ENCODE results near the gene ANXA2. TPM values are rescaled to one million over a fixed set of nuclear protein-coding genes. Genes with fewer than 3 reads are reported as not detected.

ANXA2 gene
- total RNA-seq: 631 TPM

DNA sequence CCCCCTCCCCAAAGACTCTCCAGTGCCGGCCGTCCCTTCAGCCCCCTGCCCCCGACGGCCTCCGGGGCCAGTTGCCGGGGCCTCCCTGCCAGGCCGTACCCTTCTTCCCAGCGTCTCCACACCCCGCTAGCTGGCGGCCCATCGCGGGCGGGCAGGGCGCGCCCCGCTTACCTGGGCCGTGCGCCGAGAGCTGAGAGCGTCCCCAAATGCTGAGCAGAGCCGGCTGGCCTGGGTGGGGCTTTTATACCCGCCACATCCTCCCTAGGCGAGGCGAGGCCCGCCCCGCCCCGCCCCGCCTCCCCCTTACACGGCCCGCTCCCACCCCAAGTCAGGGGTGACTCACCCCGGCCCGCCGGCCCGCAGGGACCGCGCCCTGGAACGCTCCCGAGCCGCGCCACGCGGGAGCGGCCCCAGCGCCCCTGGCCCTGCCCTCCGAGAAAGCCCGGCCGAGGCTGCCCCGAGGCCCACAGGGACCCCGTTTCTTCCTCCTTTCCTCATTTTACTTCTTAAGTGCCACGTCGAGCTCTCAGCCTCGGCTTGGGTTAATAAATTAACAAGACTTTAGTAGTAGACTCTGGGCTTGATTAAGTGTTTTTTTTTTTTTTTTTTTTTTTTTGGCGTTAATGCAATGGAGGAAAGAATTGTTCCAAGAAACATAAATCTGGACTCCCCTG lies at the start of gene ANXA2:
ANXA2 (minus strand) TSS at position 215 of the 674 bp plus-strand sequence. CDS start 11,911 bp downstream, outside the sequence.
- peaks cover 44 to 52% (median 52%) of the 10 kb centered on the region in 3 donors for H3K4me1 ChIP-seq (ENCODE audit: control insufficient read depth in 3 of 3, insufficient read depth in 3 of 3, low read length in 3 of 3)
- no peaks in the 10 kb centered on the region for H3K9me3 ChIP-seq (ENCODE audit: control insufficient read depth in 3 of 3, low read length in 3 of 3)
- H3K9ac ChIP-seq (ENCODE audit: low read depth in 1 of 3, low read length in 3 of 3): peak within 1 kb of the TSS; percentile 88 to 93 (median 89)
- H3K36me3 ChIP-seq (ENCODE audit: control insufficient read depth in 3 of 3, insufficient read depth in 3 of 3, low read length in 3 of 3): peaks cover 0 to 7% (median 0%) of the 10 kb centered on the region in 3 donors
- H3K27ac ChIP-seq (ENCODE audit: low read depth, low read length): peak within 1 kb of the TSS; percentile 96
- H3K4me3 ChIP-seq (ENCODE audit: low read length in 3 of 3): peak within 1 kb of the TSS; percentile 75 to 96 (median 81)
- H3K27me3 ChIP-seq (ENCODE audit: control insufficient read depth in 3 of 3, insufficient read depth in 3 of 3, low read length in 3 of 3): no peaks in the 10 kb centered on the region

DNA sequence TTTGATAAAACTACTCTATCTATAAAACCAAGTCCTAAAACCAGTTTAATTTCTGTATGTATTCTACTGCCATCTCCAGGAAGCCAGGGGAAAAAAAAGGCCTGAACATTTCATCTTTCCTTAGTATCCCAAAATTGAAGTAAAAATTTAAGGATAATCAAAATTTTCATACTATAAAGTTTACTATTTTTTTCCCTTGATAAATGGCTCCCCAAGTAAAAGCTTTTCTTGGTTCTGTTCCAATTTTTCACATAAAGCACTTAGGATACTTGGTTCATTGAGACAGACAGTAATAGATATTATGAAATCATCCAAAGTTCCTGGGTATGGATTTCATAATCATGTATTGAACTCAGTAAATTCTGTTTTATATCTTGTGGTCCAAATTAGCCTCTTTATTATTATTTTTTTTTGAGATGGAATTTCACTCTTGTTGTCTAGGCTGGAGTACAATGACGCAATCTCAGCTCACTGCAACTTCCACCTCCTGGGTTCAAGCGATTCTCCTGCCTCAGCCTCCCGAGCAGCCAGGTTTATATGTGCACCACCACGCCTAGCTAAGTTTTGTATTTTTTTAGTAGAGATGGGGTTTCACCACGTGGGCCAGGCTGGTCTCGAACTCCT lies 46.6 kb upstream of the ANXA2 start:
- Histone ChIP-seq H3K27ac (ENCODE audit: low read depth, low read length) (no peak overlapping the region), H3K9ac (ENCODE audit: low read depth in 1 of 3, low read length in 3 of 3) (no peak overlapping the region), H3K4me1 (ENCODE audit: control insufficient read depth in 3 of 3, insufficient read depth in 3 of 3, low read length in 3 of 3) (no peaks in the 10 kb centered on the region), H3K27me3 (ENCODE audit: control insufficient read depth in 3 of 3, insufficient read depth in 3 of 3, low read length in 3 of 3) (no peaks in the 10 kb centered on the region), H3K4me3 (ENCODE audit: low read length in 3 of 3) (no peak overlapping the region), H3K36me3 (ENCODE audit: control insufficient read depth in 3 of 3, insufficient read depth in 3 of 3, low read length in 3 of 3) (peaks cover 0 to 20% (median 5%) of the 10 kb centered on the region in 3 donors), H3K9me3 (ENCODE audit: control insufficient read depth in 3 of 3, low read length in 3 of 3) (no peaks in the 10 kb centered on the region)

DNA sequence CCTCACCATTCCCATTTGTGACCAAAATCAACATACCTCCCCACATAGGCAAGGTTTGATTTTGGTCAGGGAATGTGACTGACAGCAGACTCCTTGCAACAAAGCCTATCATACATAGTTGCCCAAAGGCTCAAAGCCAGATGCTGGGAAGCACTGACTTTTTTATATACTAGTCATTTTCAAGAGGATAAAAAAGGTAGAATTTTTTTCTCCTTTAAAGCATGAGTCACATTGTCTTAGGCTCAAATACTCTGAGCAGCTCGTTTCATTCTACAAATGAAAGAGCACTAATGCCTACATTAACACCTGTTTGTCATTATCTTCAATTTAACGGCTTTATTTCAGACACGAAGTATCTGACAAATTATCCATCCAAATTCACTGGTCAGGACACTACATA lies 45.0 kb upstream of the ANXA2 start:
- Histone ChIP-seq H3K36me3 (ENCODE audit: control insufficient read depth in 3 of 3, insufficient read depth in 3 of 3, low read length in 3 of 3) (peaks cover 0 to 15% (median 7%) of the 10 kb centered on the region in 3 donors), H3K27ac (ENCODE audit: low read depth, low read length) (no peak overlapping the region), H3K27me3 (ENCODE audit: control insufficient read depth in 3 of 3, insufficient read depth in 3 of 3, low read length in 3 of 3) (no peaks in the 10 kb centered on the region), H3K4me3 (ENCODE audit: low read length in 3 of 3) (no peak overlapping the region), H3K9me3 (ENCODE audit: control insufficient read depth in 3 of 3, low read length in 3 of 3) (no peaks in the 10 kb centered on the region), H3K9ac (ENCODE audit: low read depth in 1 of 3, low read length in 3 of 3) (no peak overlapping the region), H3K4me1 (ENCODE audit: control insufficient read depth in 3 of 3, insufficient read depth in 3 of 3, low read length in 3 of 3) (no peaks in the 10 kb centered on the region)

DNA sequence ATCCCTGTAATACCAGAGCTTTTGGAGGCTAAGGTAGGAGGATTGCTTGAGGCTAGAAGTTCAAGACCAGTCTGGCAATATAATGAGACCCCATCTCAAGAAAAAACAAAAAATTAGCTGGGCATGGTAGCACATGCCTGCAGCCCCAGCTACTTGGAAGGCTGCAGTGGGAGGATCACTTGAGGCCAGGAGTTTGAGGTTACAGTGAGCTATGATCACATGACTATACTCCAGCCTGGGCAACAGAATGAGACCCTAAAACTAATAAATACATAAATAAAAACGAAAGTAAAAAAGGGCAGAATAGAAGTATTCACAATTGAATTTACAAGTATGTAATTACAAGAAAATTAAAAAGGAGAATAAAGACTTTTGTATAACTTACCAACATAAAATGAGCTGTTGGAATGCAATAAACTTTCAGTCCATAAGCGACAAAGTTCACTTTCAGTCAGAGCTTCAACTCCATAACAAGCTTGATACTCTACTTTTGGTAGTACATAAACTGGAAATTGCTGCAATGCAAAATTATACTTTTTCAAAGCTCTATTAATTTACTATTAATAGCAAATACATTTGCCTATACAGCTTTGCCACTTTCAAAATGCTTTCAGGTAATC lies 44.4 kb upstream of the ANXA2 start:
- Histone ChIP-seq H3K27ac (ENCODE audit: low read depth, low read length) (no peak overlapping the region), H3K9me3 (ENCODE audit: control insufficient read depth in 3 of 3, low read length in 3 of 3) (no peaks in the 10 kb centered on the region), H3K27me3 (ENCODE audit: control insufficient read depth in 3 of 3, insufficient read depth in 3 of 3, low read length in 3 of 3) (no peaks in the 10 kb centered on the region), H3K4me3 (ENCODE audit: low read length in 3 of 3) (no peak overlapping the region), H3K4me1 (ENCODE audit: control insufficient read depth in 3 of 3, insufficient read depth in 3 of 3, low read length in 3 of 3) (no peaks in the 10 kb centered on the region), H3K9ac (ENCODE audit: low read depth in 1 of 3, low read length in 3 of 3) (no peak overlapping the region), H3K36me3 (ENCODE audit: control insufficient read depth in 3 of 3, insufficient read depth in 3 of 3, low read length in 3 of 3) (peaks cover 0 to 15% (median 7%) of the 10 kb centered on the region in 3 donors)

DNA sequence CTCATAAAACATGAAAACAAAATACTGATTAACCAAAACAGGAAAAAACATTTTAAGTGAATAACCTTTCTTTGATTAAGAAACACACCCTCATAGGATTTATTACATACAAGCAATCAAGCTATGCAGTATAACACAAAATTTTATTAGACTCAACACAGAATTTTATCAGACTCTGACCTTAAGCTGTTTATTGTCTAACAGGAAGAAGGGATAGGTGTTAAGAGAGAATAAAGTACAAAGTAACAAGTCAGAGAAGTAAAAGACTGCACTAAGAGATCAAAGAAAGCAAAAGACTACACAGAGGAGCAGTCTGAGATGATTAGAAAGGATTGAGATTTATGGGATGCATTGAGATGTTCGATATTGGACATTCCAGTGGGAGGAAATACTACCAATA lies 43.5 kb upstream of the ANXA2 start:
- Histone ChIP-seq H3K36me3 (ENCODE audit: control insufficient read depth in 3 of 3, insufficient read depth in 3 of 3, low read length in 3 of 3) (peaks cover 0 to 15% (median 7%) of the 10 kb centered on the region in 3 donors), H3K9me3 (ENCODE audit: control insufficient read depth in 3 of 3, low read length in 3 of 3) (no peaks in the 10 kb centered on the region), H3K27me3 (ENCODE audit: control insufficient read depth in 3 of 3, insufficient read depth in 3 of 3, low read length in 3 of 3) (no peaks in the 10 kb centered on the region), H3K9ac (ENCODE audit: low read depth in 1 of 3, low read length in 3 of 3) (no peak overlapping the region), H3K4me3 (ENCODE audit: low read length in 3 of 3) (no peak overlapping the region), H3K27ac (ENCODE audit: low read depth, low read length) (no peak overlapping the region), H3K4me1 (ENCODE audit: control insufficient read depth in 3 of 3, insufficient read depth in 3 of 3, low read length in 3 of 3) (no peaks in the 10 kb centered on the region)

DNA sequence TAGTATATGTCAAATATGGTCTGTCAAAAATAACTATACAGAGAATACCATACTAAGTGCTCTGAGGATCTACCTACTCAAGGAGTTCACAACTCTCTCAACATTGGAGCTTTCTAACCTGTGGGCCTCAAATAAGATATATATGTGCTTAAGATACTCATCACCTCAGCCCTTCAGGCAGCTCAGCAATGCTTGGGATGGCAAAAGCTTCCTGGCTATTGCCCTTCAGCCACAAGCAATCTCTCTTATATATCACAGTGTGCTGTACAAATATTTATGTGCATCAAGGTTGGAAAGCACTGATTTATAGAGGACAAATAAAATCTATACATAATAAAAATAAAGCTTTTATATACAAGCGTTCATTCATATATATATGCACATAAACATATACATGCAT lies 40.9 kb upstream of the ANXA2 start:
- Histone ChIP-seq H3K27ac (ENCODE audit: low read depth, low read length) (no peak overlapping the region), H3K4me1 (ENCODE audit: control insufficient read depth in 3 of 3, insufficient read depth in 3 of 3, low read length in 3 of 3) (no peaks in the 10 kb centered on the region), H3K27me3 (ENCODE audit: control insufficient read depth in 3 of 3, insufficient read depth in 3 of 3, low read length in 3 of 3) (no peaks in the 10 kb centered on the region), H3K9ac (ENCODE audit: low read depth in 1 of 3, low read length in 3 of 3) (no peak overlapping the region), H3K4me3 (ENCODE audit: low read length in 3 of 3) (no peak overlapping the region), H3K9me3 (ENCODE audit: control insufficient read depth in 3 of 3, low read length in 3 of 3) (no peaks in the 10 kb centered on the region), H3K36me3 (ENCODE audit: control insufficient read depth in 3 of 3, insufficient read depth in 3 of 3, low read length in 3 of 3) (peaks cover 4 to 29% (median 13%) of the 10 kb centered on the region in 3 donors)

DNA sequence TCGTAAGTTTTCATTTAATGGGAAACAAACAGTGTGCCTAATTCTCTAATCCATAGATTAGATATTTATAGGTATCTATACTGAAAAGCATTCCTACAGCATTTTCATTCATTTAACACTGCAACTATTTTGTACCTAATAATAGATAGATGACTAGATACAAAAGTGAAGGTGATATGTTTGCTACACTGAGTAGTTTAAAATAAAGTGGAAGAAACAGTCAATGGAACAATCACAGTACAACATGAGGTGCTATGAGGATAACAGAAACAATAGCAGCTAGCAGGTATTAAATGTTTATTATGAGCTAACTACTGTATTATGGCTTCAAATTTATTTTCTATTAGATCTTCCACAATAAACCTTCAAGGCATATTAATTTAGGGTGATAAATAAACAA lies 31.1 kb upstream of the ANXA2 start:
- Histone ChIP-seq H3K9me3 (ENCODE audit: control insufficient read depth in 3 of 3, low read length in 3 of 3) (no peaks in the 10 kb centered on the region), H3K27ac (ENCODE audit: low read depth, low read length) (no peak overlapping the region), H3K9ac (ENCODE audit: low read depth in 1 of 3, low read length in 3 of 3) (no peak overlapping the region), H3K36me3 (ENCODE audit: control insufficient read depth in 3 of 3, insufficient read depth in 3 of 3, low read length in 3 of 3) (peaks cover 0 to 15% (median 10%) of the 10 kb centered on the region in 3 donors), H3K27me3 (ENCODE audit: control insufficient read depth in 3 of 3, insufficient read depth in 3 of 3, low read length in 3 of 3) (no peaks in the 10 kb centered on the region), H3K4me3 (ENCODE audit: low read length in 3 of 3) (no peak overlapping the region), H3K4me1 (ENCODE audit: control insufficient read depth in 3 of 3, insufficient read depth in 3 of 3, low read length in 3 of 3) (peaks cover 0 to 3% (median 0%) of the 10 kb centered on the region in 3 donors)

DNA sequence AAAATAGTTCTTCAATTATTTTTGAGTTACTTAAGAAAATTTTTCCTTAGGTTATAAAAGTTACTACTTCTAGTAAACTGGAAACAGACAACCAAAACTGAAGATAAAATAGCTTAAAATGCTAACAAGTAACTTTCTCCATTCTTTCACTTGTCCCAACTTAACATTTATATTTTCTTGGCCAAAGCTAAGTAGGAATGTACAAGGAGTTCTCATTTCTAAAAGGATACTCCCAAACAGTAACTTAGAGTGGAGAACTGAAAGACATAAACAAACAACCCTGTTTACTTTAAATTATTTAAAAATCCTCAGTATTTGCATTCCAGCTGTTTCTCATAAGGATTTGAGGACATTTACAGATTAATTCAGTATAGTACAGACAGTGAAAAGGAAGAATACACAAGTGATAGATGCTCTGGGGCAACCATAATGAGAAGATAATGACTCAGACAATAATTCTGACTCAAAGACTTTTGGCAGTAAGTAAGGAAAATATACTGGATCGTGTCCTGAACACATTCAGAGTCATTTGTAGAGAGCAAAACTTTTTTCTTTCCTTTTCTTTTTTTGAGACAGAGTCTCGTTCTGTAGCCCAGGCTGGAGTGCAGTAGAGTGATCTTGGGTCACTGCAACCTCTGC lies 29.2 kb upstream of the ANXA2 start:
- H3K27me3 ChIP-seq (ENCODE audit: control insufficient read depth in 3 of 3, insufficient read depth in 3 of 3, low read length in 3 of 3): no peaks in the 10 kb centered on the region
- H3K36me3 ChIP-seq (ENCODE audit: control insufficient read depth in 3 of 3, insufficient read depth in 3 of 3, low read length in 3 of 3): peaks cover 0 to 12% (median 10%) of the 10 kb centered on the region in 3 donors
- no peak overlapping the region for H3K9ac ChIP-seq (ENCODE audit: low read depth in 1 of 3, low read length in 3 of 3)
- H3K27ac ChIP-seq (ENCODE audit: low read depth, low read length): peak overlapping the region; percentile 39
- peaks cover 0 to 3% (median 0%) of the 10 kb centered on the region in 3 donors for H3K4me1 ChIP-seq (ENCODE audit: control insufficient read depth in 3 of 3, insufficient read depth in 3 of 3, low read length in 3 of 3)
- H3K4me3 ChIP-seq (ENCODE audit: low read length in 3 of 3): peak overlapping the region in 1 of 3 donors; percentile 34
- H3K9me3 ChIP-seq (ENCODE audit: control insufficient read depth in 3 of 3, low read length in 3 of 3): no peaks in the 10 kb centered on the region

DNA sequence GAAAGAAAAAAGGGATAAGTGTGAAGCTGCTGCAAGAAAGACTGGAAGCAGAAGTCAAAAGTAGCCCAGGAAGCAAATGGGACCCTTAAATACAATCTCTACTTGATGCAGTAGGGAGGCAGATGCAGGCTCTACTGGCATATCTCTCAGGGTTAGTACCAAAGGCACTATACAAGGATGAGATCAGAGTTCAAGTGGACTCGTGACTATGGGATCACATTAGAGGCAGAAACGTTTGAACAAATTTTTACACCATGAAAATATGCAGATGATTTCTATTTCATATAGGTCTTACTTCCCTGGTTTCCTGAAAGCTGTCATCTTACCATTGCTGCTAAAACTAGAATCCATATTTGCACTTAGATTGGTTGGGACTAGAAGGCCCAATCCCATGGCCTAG lies 27.7 kb upstream of the ANXA2 start:
- peaks cover 0 to 6% (median 5%) of the 10 kb centered on the region in 3 donors for H3K36me3 ChIP-seq (ENCODE audit: control insufficient read depth in 3 of 3, insufficient read depth in 3 of 3, low read length in 3 of 3)
- H3K4me3 ChIP-seq (ENCODE audit: low read length in 3 of 3): no peak overlapping the region
- no peak overlapping the region for H3K27ac ChIP-seq (ENCODE audit: low read depth, low read length)
- H3K9ac ChIP-seq (ENCODE audit: low read depth in 1 of 3, low read length in 3 of 3): no peak overlapping the region
- peaks cover 0 to 3% (median 0%) of the 10 kb centered on the region in 3 donors for H3K4me1 ChIP-seq (ENCODE audit: control insufficient read depth in 3 of 3, insufficient read depth in 3 of 3, low read length in 3 of 3)
- H3K9me3 ChIP-seq (ENCODE audit: control insufficient read depth in 3 of 3, low read length in 3 of 3): no peaks in the 10 kb centered on the region
- H3K27me3 ChIP-seq (ENCODE audit: control insufficient read depth in 3 of 3, insufficient read depth in 3 of 3, low read length in 3 of 3): no peaks in the 10 kb centered on the region

Measured in skeletal muscle tissue (tissue), 4 donors.